Mesenchymal stem cell (in vitro differentiated cells and primary cell): ENCODE data around the gene TIE1.
A peak's percentile ranks its signal among the peaks of the same experiment; 100 is the strongest.

Source experiments
- DNase-seq: peaks from one replicate; pipeline ENCODE4 v3.0.0-alpha.2; 2013
- H2AFZ ChIP-seq: one replicate; pipeline ENCODE4 v1.6.1; 2013; ENCODE audit warnings: low read depth, mild to moderate bottlenecking, control low read depth, inconsistent platforms, low read length, moderate library complexity
- H2AK5ac ChIP-seq: 2 replicates; pipeline ENCODE4 v1.6.1; 2013; ENCODE audit warnings: low read length, moderate library complexity, mild to moderate bottlenecking, inconsistent platforms; ENCODE audit not compliant: severe bottlenecking
- H2BK120ac ChIP-seq: one replicate; pipeline ENCODE4 v1.6.1; 2013; ENCODE audit warnings: low read depth, mild to moderate bottlenecking, inconsistent platforms, low read length, moderate library complexity
- H2BK12ac ChIP-seq, 2 experiments: one replicate each; pipeline ENCODE4 v1.6.1; 2013; ENCODE audit warnings: inconsistent platforms in 2 of 2, low read length in 2 of 2, mild to moderate bottlenecking in 2 of 2, moderate library complexity in 2 of 2, control low read depth in 1 of 2
- H2BK15ac ChIP-seq: one replicate; pipeline ENCODE4 v1.6.1; 2013; ENCODE audit warnings: mild to moderate bottlenecking, low read depth, inconsistent platforms; ENCODE audit not compliant: poor library complexity, severe bottlenecking
- H2BK5ac ChIP-seq: 2 replicates; pipeline ENCODE4 v1.6.1; 2013; ENCODE audit warnings: low read depth, mild to moderate bottlenecking, low read length, control low read depth, inconsistent platforms; ENCODE audit not compliant: poor library complexity, severe bottlenecking
- H3K14ac ChIP-seq, 2 experiments: one replicate each; pipeline ENCODE4 v1.6.1; 2013; ENCODE audit warnings: inconsistent platforms in 2 of 2, low read length in 2 of 2, control low read depth in 1 of 2, mild to moderate bottlenecking in 1 of 2, moderate library complexity in 1 of 2
- H3K18ac ChIP-seq, 2 experiments: one replicate each; pipeline ENCODE4 v1.6.1; 2013; ENCODE audit warnings: inconsistent platforms in 2 of 2, low read length in 2 of 2, control low read depth in 1 of 2, low read depth in 1 of 2, mild to moderate bottlenecking in 1 of 2
- H3K23ac ChIP-seq, 2 experiments: one replicate each; pipeline ENCODE4 v1.6.1; 2013; ENCODE audit warnings: inconsistent platforms in 2 of 2, low read length in 2 of 2, mild to moderate bottlenecking in 2 of 2, moderate library complexity in 2 of 2, control low read depth in 1 of 2
- H3K27ac ChIP-seq: 2 replicates; pipeline ENCODE4 v1.5.1; 2013; ENCODE audit warnings: mild to moderate bottlenecking, moderate library complexity, low read length, control low read depth, inconsistent platforms; ENCODE audit not compliant: poor library complexity, severe bottlenecking
- H3K27me3 ChIP-seq, 2 experiments: 2 replicates each; pipeline versions ENCODE4 v1.6.1 to v1.7.0; 2013; ENCODE audit warnings: low read length in 2 of 2, mild to moderate bottlenecking in 2 of 2, moderate library complexity in 2 of 2, control low read depth in 1 of 2, inconsistent platforms in 1 of 2; ENCODE audit not compliant: control insufficient read depth in 1 of 2, insufficient read depth in 1 of 2
- H3K36me3 ChIP-seq, 2 experiments: 2 replicates each; pipeline versions ENCODE4 v1.6.1 to v1.7.0; 2013; ENCODE audit warnings: low read length in 2 of 2, control low read depth in 1 of 2, inconsistent platforms in 1 of 2, low read depth in 1 of 2, mild to moderate bottlenecking in 1 of 2; ENCODE audit not compliant: insufficient read depth in 2 of 2, control insufficient read depth in 1 of 2
- H3K4ac ChIP-seq, 2 experiments: one replicate each; pipeline ENCODE4 v1.6.1; 2013; ENCODE audit warnings: inconsistent platforms in 2 of 2, low read length in 2 of 2, mild to moderate bottlenecking in 2 of 2, moderate library complexity in 2 of 2, control low read depth in 1 of 2, low read depth in 1 of 2
- H3K4me1 ChIP-seq: 2 replicates; pipeline ENCODE4 v1.6.1; 2013; ENCODE audit warnings: low read depth, low read length, control low read depth; ENCODE audit not compliant: control insufficient read depth, insufficient read depth
- H3K4me2 ChIP-seq: 2 replicates; pipeline ENCODE4 v1.6.1; 2013; ENCODE audit warnings: low read length, mild to moderate bottlenecking, inconsistent platforms; ENCODE audit not compliant: poor library complexity, severe bottlenecking
- H3K4me3 ChIP-seq, 2 experiments: 2 replicates each; pipeline versions ENCODE4 v1.5.1 to v1.7.0; 2013; ENCODE audit warnings: low read length in 2 of 2, mild to moderate bottlenecking in 2 of 2, control low read depth in 1 of 2, low read depth in 1 of 2; ENCODE audit not compliant: insufficient read depth in 1 of 2
- H3K79me1 ChIP-seq: replicated peaks from 2 replicates; pipeline ENCODE4 v1.6.1; 2013; ENCODE audit warnings: mild to moderate bottlenecking, control low read depth, low read length, inconsistent platforms; ENCODE audit not compliant: poor library complexity, severe bottlenecking
- H3K9ac ChIP-seq: 2 replicates; pipeline ENCODE4 v1.7.0; 2013; ENCODE audit warnings: mild to moderate bottlenecking, low read length, moderate library complexity
- H3K9me3 ChIP-seq: 2 replicates; pipeline ENCODE4 v1.7.0; 2013; ENCODE audit warnings: mild to moderate bottlenecking, low read length; ENCODE audit not compliant: control insufficient read depth
- H4K8ac ChIP-seq: one replicate; pipeline ENCODE4 v1.6.1; 2013; ENCODE audit warnings: inconsistent platforms, mild to moderate bottlenecking, low read length, moderate library complexity
- H4K91ac ChIP-seq: one replicate; pipeline ENCODE4 v1.6.1; 2013; ENCODE audit warnings: mild to moderate bottlenecking, low read length, inconsistent platforms
- WGBS: methylation state at CpG from one replicate; pipeline ENCODE4 v1.1.7; 2013; ENCODE audit warnings: mixed read lengths; 5-methylcytosine and 5-hydroxymethylcytosine counted together

TIE1 gene

GRCh38 chr1:43331688-43332087, 30.9 kb downstream of the TIE1 start:
- no peak overlapping the region for H3K4me3 ChIP-seq
- no peak overlapping the region for H2AK5ac ChIP-seq
- H3K4ac ChIP-seq: no peak overlapping the region
- H2BK120ac ChIP-seq: no peak overlapping the region
- no peak overlapping the region for H4K91ac ChIP-seq
- no peaks in the 10 kb centered on the region for H3K36me3 ChIP-seq
- no peak overlapping the region for H2BK15ac ChIP-seq
- no peak overlapping the region for H3K18ac ChIP-seq
- H3K4me2 ChIP-seq: no peak overlapping the region
- no peak overlapping the region for H2BK12ac ChIP-seq
- H3K27me3 ChIP-seq: peaks cover 0 to 6% of the 10 kb centered on the region in 2 experiments
- peaks cover 7% of the 10 kb centered on the region for H3K9me3 ChIP-seq
- WGBS: 96% methylated on average over 5 of the region's 5 CpGs
- no peak overlapping the region for H2AFZ ChIP-seq
- H3K23ac ChIP-seq: no peak overlapping the region
- H3K27ac ChIP-seq: no peak overlapping the region
- H4K8ac ChIP-seq: no peak overlapping the region
- H3K4me1 ChIP-seq: peaks cover 7% of the 10 kb centered on the region
- no peak overlapping the region for H3K9ac ChIP-seq
- DNase-seq: no peak
- H3K79me1 ChIP-seq: no peaks in the 10 kb centered on the region
- H3K14ac ChIP-seq: no peak overlapping the region
- no peak overlapping the region for H2BK5ac ChIP-seq

DNA sequence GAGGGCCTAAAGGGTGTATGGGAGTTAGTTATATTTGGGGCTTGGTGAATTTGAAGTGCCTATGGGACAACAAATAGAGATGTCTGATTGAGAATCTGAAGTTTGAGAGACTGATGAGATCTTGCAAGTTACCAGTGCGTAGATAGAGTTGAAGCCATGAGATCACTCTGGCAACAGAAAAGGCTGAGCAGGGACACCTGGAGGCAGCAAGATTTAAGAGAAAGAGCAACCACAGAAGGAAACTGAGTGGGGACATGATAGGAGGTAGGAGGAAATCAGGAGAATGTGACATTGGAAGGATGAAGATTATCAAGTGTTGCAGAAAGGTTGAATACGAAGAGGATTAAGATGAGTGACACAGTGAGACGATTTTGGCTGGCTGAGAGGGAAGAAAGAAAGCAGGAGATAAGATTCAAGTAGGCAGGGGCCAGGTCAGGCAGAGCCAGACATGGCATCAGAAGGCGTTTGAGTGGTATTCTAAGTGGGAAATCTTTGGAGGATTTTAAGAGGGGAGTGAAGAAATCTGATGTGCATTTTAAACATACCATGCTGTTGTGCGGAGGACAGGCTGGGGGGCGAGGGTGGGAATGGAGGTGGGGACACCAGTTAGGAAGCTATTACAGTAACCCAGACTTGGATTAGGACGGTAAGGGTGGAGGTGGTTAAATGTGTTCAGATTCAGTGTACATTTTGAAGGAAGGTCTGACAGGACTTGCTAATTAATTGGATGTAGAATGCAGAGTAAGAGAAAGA, 33.8 kb downstream of the TIE1 start:
- Histone ChIP-seq H3K9ac (no peak overlapping the region), H3K4ac (no peak overlapping the region), H3K4me3 (no peak overlapping the region), H3K9me3 (no peaks in the 10 kb centered on the region), H2BK12ac (no peak overlapping the region), H3K18ac (no peak overlapping the region), H3K4me2 (no peak overlapping the region), H3K27me3 (peaks cover 9 to 17% of the 10 kb centered on the region in 2 experiments), H4K91ac (no peak overlapping the region), H2BK120ac (no peak overlapping the region), H3K4me1 (peaks cover 8% of the 10 kb centered on the region), H3K36me3 (no peaks in the 10 kb centered on the region), H2BK5ac (no peak overlapping the region), H2AK5ac (no peak overlapping the region), H3K14ac (no peak overlapping the region), H2BK15ac (no peak overlapping the region), H3K79me1 (no peaks in the 10 kb centered on the region), H3K23ac (no peak overlapping the region), H2AFZ (no peak overlapping the region), H4K8ac (no peak overlapping the region), H3K27ac (no peak overlapping the region)
- no peak for DNase-seq
- 89% methylated on average over 7 of the region's 7 CpGs for WGBS

GRCh38 chr1:43337588-43337987, 36.8 kb downstream of the TIE1 start, which contains the start of gene MPL:
MPL (plus strand) TSS chr1:43337818; CDS start chr1:43337849, 31 bp downstream.
- H3K4me2 ChIP-seq: no peak within 1 kb of the TSS
- H2BK12ac ChIP-seq: no peak within 1 kb of the TSS
- no peaks in the 10 kb centered on the region for H3K9me3 ChIP-seq
- H3K36me3 ChIP-seq: no peaks in the 10 kb centered on the region
- no peak within 1 kb of the TSS for H3K14ac ChIP-seq
- H2BK5ac ChIP-seq: no peak within 1 kb of the TSS
- H2AK5ac ChIP-seq: no peak within 1 kb of the TSS
- H4K91ac ChIP-seq: no peak within 1 kb of the TSS
- H3K4me3 ChIP-seq: no peak within 1 kb of the TSS
- H3K79me1 ChIP-seq: no peaks in the 10 kb centered on the region
- no peak within 1 kb of the TSS for H2AFZ ChIP-seq
- H2BK120ac ChIP-seq: no peak within 1 kb of the TSS
- 35% methylated on average over 2 of the region's 3 CpGs for WGBS
- H3K4ac ChIP-seq: no peak within 1 kb of the TSS
- peaks cover 1% of the 10 kb centered on the region for H3K4me1 ChIP-seq
- H3K27me3 ChIP-seq: peaks cover 16 to 22% of the 10 kb centered on the region in 2 experiments
- peak within 1 kb of the TSS; percentile 30 for H2BK15ac ChIP-seq
- no peak within 1 kb of the TSS for H4K8ac ChIP-seq
- no peak within 1 kb of the TSS for H3K27ac ChIP-seq
- H3K9ac ChIP-seq: no peak within 1 kb of the TSS
- DNase-seq: no peak
- H3K18ac ChIP-seq: no peak within 1 kb of the TSS
- no peak within 1 kb of the TSS for H3K23ac ChIP-seq

- no peak overlapping the region for H3K23ac ChIP-seq
- no peak overlapping the region for H2AFZ ChIP-seq
- H3K4ac ChIP-seq: no peak overlapping the region
- no peak overlapping the region for H3K9ac ChIP-seq
- no peak overlapping the region for H2BK5ac ChIP-seq
- no peak overlapping the region for H2BK15ac ChIP-seq
- DNase-seq: no peak
- no peaks in the 10 kb centered on the region for H3K79me1 ChIP-seq
- no peaks in the 10 kb centered on the region for H3K36me3 ChIP-seq
- H3K4me1 ChIP-seq: peaks cover 1% of the 10 kb centered on the region
- no peak overlapping the region for H3K18ac ChIP-seq
- WGBS: 83% methylated on average over 3 of the region's 5 CpGs
- H2BK120ac ChIP-seq: no peak overlapping the region
- no peak overlapping the region for H2BK12ac ChIP-seq
- H3K14ac ChIP-seq: no peak overlapping the region
- H2AK5ac ChIP-seq: no peak overlapping the region
- H3K27ac ChIP-seq: no peak overlapping the region
- peaks cover 16 to 22% of the 10 kb centered on the region in 2 experiments for H3K27me3 ChIP-seq
- H4K91ac ChIP-seq: no peak overlapping the region
- H4K8ac ChIP-seq: no peak overlapping the region
- H3K4me2 ChIP-seq: no peak overlapping the region
- no peak overlapping the region for H3K4me3 ChIP-seq
- H3K9me3 ChIP-seq: no peaks in the 10 kb centered on the region
Measured at GRCh38 chr1:43338001-43338400, 37.2 kb downstream of the TIE1 start.
